Esophagus squamous epithelium (tissue), 5 donors: ENCODE results near the gene KLF7. TPM values are rescaled to one million over a fixed set of nuclear protein-coding genes. Genes with fewer than 3 reads are reported as not detected.

Experiments
- DNase-seq: peaks from one replicate; lab custom pipeline; 2025; lab: John Stamatoyannopoulos, UW
- H3K27ac ChIP-seq, 4 donors: fragments of 200-600 bp; sonication (generic); one replicate each; pipeline ENCODE4 v1.5.1; 2016 to 2019; ENCODE audit warnings: mild to moderate bottlenecking in 1 of 4
- H3K27me3 ChIP-seq, 4 donors: fragments of 200-600 bp; sonication (generic); 1 replicate in 3 of 4; 2 replicates in 1 of 4; pipeline versions ENCODE4 v1.5.1 to v1.6.0; 2017 to 2021; ENCODE audit warnings: antibody characterized with exemption in 1 of 4
- H3K36me3 ChIP-seq, 3 donors: fragments of 200-600 bp; sonication (generic); one replicate each; pipeline ENCODE4 v1.5.1; 2016 to 2019
- H3K4me1 ChIP-seq, 3 donors: fragments of 200-600 bp; sonication (generic); one replicate each; pipeline ENCODE4 v1.5.1; 2017 to 2019
- H3K4me3 ChIP-seq, 4 donors: fragments of 200-600 bp; sonication (generic); 1 replicate in 3 of 4; 2 replicates in 1 of 4; pipeline ENCODE4 v1.5.1; 2016 to 2019; ENCODE audit warnings: mild to moderate bottlenecking in 2 of 4, moderate library complexity in 1 of 4
- H3K9me3 ChIP-seq, 3 donors: fragments of 200-600 bp; sonication (generic); one replicate each; pipeline ENCODE4 v1.5.1; 2016 to 2019
- POLR2A ChIP-seq, 4 donors: fragments of 450-650 bp; IDR thresholded peaks; one replicate each; pipeline ENCODE4 v1.6.1; 2017; ENCODE audit warnings: antibody characterized with exemption in 4 of 4, mild to moderate bottlenecking in 4 of 4, moderate library complexity in 3 of 4
- WGBS, 2 donors: methylation state at CpG; one replicate each; pipeline ENCODE4 v1.1.5; 2018; 5-methylcytosine and 5-hydroxymethylcytosine counted together
- intact Hi-C: fragments of 100-400 bp; cut with DNase I; formaldehyde crosslinking; loops from one replicate; pipeline ENCODE4 v1.15.0; 2022
- total RNA-seq, 4 donors: library from RNA; depleted of rRNA; stranded (reverse); fragments of >200 nt; gene quantifications; one replicate each; pipeline ENCODE4 v1.1.0, GENCODE V29; 2016
- TF ChIP-seq, protein P1 (sequence below), 6 experiments: fragments of 450-650 bp in 4 of 6; fragments of 200-600 bp in 2 of 6; sonication (generic) in 2 of 6; IDR thresholded peaks; one replicate each; pipeline ENCODE4 v1.5.1; 2016 to 2019; ENCODE audit warnings: antibody characterized with exemption in 6 of 6, mild to moderate bottlenecking in 4 of 6, moderate library complexity in 4 of 6
- donor health status: DM: yes; HTN: yes; CAD: no.

Gene KLF7
- total RNA-seq, 4 donors from 2014 or later: 6.5 to 24.8 (median 15.2) TPM

DNA sequence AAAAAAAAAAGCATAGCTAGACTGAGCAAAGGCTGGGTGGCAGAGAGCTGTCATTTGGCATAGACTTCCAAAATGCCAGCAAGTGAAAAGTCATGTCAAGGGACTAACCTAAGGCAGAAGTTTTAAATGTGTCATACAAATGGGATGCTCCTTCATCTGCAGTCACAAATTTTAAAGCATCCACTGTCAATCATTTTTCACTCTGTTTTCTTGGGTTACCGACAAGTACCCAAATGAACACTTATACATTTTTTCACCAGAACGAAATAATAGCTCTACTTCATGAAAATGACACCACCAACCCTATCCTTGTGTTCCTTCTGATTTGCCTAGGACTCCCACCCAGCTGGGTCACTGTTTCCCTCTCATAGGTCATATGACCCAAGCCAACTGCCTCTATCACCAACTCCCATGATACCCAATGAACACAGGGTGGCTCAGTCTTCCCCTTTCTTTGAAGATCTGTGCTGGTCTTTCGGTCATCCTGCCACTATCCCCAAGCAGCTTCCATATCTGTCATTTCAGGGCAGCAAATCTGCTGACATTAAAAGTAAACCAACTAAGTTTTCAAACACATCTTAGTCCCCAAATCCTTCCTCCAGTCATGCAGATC is 21.5 kb downstream of the KLF7 start:
- H3K4me3 ChIP-seq: no peak overlapping the region
- intact Hi-C loops: no loop called here

DNA sequence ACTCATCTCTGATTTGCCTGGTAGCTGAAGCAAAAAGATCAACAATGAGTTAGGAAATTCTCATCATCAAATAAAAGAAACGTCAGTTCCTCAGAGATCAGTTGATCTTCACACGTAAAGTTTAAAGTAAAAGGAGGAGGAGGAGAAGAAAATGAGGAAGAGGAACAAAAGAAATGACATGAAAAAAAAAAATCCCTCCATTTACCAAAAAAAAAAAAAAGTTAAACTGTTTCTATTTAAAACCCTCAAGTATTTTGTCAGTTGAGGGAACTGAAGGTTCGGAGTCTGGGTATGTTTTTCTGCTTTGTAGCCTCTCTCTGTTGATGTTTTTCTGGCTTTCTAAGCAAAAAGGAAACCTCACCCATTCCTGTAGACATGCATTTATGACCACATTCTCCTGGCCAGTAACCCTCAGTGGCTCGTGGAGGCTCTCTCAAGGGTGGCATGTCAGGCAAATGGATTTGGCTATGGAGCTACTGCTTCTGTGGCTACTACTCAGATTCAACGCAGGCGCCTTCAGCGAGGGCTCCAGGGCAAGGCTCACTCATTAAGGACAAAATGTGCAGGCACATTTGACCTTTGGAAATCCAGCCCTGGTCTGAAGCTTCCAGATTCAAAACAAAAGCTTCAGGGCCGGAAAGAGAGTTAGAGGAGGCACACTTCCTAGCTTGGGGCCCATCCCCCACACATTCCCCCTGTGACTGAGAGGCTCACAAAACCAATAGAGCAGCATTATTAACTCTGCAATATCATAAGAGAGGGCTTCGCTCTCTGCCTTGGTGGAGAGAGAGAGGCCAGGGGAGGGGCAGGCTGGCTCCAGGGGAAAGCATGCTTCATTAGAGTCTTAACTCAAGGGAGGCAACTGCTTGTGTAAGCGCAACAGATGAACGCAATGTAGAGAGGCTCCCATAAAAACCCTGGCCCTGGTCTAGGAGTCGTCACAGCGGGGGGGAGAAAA is 22.3 kb downstream of the KLF7 start:
- peak overlapping the region in 3 of 4 donors; percentile 7 to 53 (median 23) for H3K4me3 ChIP-seq
- intact Hi-C loops: no loop called here

More for the DNA sequence above, 21.5 kb downstream of the KLF7 start:
- H3K4me1 ChIP-seq: peaks cover 0 to 73% (median 40%) of the 10 kb centered on the region in 3 donors
- peaks cover 0 to 12% (median 0%) of the 10 kb centered on the region in 3 donors for H3K36me3 ChIP-seq
- H3K27ac ChIP-seq: peak overlapping the region; percentile 64 to 91 (median 86)
- DNase-seq: no peak
- no peak for TF ChIP-seq POLR2A (IDR thresholded peaks at IDR 0.05)
- TF ChIP-seq, protein P1, sequence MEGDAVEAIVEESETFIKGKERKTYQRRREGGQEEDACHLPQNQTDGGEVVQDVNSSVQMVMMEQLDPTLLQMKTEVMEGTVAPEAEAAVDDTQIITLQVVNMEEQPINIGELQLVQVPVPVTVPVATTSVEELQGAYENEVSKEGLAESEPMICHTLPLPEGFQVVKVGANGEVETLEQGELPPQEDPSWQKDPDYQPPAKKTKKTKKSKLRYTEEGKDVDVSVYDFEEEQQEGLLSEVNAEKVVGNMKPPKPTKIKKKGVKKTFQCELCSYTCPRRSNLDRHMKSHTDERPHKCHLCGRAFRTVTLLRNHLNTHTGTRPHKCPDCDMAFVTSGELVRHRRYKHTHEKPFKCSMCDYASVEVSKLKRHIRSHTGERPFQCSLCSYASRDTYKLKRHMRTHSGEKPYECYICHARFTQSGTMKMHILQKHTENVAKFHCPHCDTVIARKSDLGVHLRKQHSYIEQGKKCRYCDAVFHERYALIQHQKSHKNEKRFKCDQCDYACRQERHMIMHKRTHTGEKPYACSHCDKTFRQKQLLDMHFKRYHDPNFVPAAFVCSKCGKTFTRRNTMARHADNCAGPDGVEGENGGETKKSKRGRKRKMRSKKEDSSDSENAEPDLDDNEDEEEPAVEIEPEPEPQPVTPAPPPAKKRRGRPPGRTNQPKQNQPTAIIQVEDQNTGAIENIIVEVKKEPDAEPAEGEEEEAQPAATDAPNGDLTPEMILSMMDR (IDR thresholded peaks at IDR 0.05): no peak
- H3K27me3 ChIP-seq: no peaks in the 10 kb centered on the region
- WGBS, 2 donors: 81 to 94% methylated on average over 3 of the region's 3 CpGs
- no peaks in the 10 kb centered on the region for H3K9me3 ChIP-seq

DNA sequence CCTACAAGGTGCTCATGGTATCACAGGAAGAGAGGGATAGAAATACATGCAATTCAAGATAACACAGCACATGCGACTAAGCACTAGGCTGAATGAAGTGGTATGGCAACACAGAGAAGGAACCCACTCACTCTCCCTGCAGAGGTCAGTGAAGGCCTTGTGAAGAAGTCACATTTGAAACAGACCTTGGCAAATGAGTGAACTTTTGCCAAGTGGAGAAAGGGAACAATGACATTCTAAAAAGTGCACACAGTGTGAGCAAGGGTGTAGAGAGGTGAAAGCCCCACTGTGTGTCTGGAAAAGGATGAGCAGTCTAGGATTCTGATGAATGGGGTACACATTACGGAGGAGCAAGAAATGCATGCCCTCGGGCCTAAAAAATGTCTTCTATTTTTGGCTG is 23.3 kb downstream of the KLF7 start:
- Histone ChIP-seq H3K4me1 (peaks cover 0 to 63% (median 29%) of the 10 kb centered on the region in 3 donors), H3K9me3 (no peaks in the 10 kb centered on the region), H3K27ac (peak overlapping the region; percentile 64 to 89 (median 86)), H3K4me3 (peak overlapping the region in 1 of 4 donors; percentile 53), H3K36me3 (peaks cover 0 to 12% (median 0%) of the 10 kb centered on the region in 3 donors), H3K27me3 (no peaks in the 10 kb centered on the region)
- WGBS, 2 donors: 30 to 45% methylated on average over 3 of the region's 3 CpGs
- no peak for DNase-seq
- TF ChIP-seq, protein P1 (IDR thresholded peaks at IDR 0.05): peak in 1 of 6 experiments; percentile 12
- TF ChIP-seq POLR2A (IDR thresholded peaks at IDR 0.05): no peak
- intact Hi-C loops: no loop called here

More for the DNA sequence above, 22.3 kb downstream of the KLF7 start:
- Histone ChIP-seq H3K27me3 (no peaks in the 10 kb centered on the region), H3K9me3 (no peaks in the 10 kb centered on the region), H3K36me3 (peaks cover 0 to 12% (median 0%) of the 10 kb centered on the region in 3 donors), H3K27ac (peak overlapping the region; percentile 64 to 91 (median 86)), H3K4me1 (peaks cover 0 to 66% (median 33%) of the 10 kb centered on the region in 3 donors)
- peak; percentile 41 for DNase-seq
- 48 to 55% methylated on average over 11 to 12 of the region's 13 CpGs for WGBS, 2 donors
- peak in 2 of 4 donors; percentile 26 to 42 for TF ChIP-seq POLR2A (IDR thresholded peaks at IDR 0.05)
- TF ChIP-seq, protein P1 (IDR thresholded peaks at IDR 0.05): no peak

- H3K9me3 ChIP-seq: no peaks in the 10 kb centered on the region
- intact Hi-C loops: no loop called here
- no peak for DNase-seq
- WGBS, 2 donors: 59 to 62% methylated on average over 2 of the region's 2 CpGs
- H3K4me3 ChIP-seq: no peak overlapping the region
- peaks cover 0 to 9% (median 0%) of the 10 kb centered on the region in 3 donors for H3K36me3 ChIP-seq
- H3K27me3 ChIP-seq: no peaks in the 10 kb centered on the region
- TF ChIP-seq, protein P1 (IDR thresholded peaks at IDR 0.05): no peak
- TF ChIP-seq POLR2A (IDR thresholded peaks at IDR 0.05): no peak
- H3K27ac ChIP-seq: peak overlapping the region in 3 of 4 donors; percentile 85 to 89 (median 88)
- H3K4me1 ChIP-seq: peaks cover 0 to 64% (median 32%) of the 10 kb centered on the region in 3 donors
These were observed 24.4 kb downstream of the KLF7 start for GRCh38 chr2:207141386-207141785.
